GM18519 (cell line): ENCODE measurements around the gene RNF150.

Experiments
- ATAC-seq: cut with Tn5 transposase; IDR thresholded peaks from one replicate; pipeline ENCODE4 v1.9.1; 2021; ENCODE audit warnings: mild to moderate bottlenecking, moderate library complexity; ENCODE audit not compliant: unreplicated experiment, low FRiP score

The RNF150 gene

DNA sequence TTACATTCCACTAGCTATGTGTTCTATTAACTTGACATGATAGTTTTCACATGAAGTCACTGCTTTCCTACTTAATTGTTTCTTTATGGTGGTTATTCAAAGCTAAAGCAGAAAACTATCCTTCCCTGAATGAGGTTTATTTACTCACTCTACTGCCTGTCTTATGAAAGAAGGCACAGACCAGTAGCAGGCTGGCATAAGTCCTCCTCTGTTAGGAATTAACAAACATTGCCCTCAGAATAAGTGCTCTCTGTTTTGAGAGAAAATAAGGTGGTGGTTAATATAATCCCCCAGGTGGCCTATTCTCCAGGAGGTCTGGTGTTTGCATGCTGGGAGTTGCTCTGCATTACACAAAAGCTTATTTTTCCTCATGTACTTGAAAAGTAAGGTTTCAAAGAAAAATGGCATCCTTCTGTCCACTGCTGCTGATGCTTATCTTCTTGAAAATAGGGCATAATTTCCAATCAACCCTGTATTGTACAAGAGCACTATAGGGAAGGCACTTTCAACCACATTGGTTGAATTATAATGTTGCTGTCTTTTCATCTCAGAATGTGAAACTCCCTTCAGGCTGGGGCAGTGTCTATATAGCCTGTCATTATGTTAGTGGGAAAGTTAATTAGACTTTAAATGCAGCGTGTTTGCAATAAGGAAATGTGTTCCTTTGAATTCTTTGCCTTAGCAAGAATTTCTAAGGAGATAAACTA lies 257.4 kb downstream of the RNF150 start:
- ATAC-seq: no peak

DNA sequence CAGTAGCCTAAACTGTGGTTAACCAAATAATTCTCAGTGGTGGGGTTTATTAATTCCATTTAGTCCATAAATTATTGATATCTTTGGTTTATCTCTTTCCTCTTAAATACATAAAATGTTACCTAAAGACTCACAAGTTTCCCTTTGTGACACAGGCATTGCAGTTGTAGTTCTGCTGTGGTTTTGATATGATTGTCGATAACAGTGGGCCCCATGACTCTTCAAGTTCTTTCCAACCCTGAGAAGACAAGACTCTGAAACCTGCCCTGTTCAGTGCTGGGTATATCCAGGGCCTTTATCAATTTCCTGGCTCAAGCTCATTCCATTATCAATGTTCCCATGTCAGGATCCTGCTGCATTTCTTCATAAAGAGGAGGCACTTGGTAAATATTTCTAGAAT lies 259.2 kb downstream of the RNF150 start:
- ATAC-seq: no peak

DNA sequence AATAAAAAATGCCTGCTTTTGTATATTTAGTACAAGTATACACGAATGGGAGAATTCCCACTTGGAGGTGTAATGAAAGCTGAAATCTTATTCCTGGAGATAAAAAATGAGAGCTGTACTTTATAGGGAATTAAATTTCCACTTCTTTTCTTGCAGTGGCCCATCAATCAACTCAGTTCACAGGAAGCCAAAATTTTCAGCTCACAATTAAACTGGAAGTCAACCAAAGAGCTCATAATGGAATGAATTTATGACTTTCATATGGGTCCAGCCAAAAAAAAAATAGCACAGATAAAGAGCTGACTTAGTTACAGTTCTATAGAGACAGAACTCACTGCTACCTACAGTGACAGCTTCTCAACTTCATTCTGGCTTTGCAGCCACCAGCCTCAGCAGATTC lies 261.9 kb downstream of the RNF150 start:
- ATAC-seq: no peak

DNA sequence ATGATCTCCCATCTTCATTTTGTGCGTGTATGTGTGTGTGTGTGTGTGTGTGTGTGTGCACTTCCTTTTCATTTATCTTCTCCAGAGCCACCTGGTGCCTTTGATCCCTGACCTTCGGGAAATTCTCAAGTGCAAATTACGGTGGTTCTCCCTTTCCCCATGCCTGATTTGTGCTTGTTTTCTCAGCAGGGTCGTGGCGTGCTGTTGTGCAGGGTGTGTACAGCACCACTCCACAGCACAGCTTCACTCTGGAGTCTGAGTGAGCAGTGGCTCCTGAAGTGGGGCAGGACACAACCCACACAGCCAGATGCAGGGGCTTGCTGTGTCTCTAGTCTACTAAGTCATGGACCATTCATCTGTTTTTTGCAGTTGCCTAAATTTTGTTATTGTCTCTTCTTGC lies 262.8 kb downstream of the RNF150 start:
- ATAC-seq: no peak

DNA sequence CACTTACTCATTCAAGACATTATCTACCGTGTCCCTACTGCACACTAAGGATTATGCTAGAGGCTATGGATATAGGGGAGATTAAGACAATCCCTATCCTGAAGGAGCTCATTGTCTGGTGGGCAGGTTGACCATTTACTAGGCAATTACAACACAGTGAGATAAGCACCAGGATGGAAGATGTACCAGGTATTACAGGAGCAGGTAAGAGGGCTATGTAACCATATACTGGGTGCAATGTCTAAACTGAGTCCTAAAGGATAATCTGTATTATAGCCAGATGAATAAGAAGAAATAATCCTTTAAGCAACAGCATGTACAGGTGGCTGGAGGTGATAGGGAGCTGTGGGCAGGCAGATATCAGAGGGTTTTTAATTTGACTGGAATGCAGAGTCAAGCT lies 263.8 kb downstream of the RNF150 start:
- ATAC-seq: no peak

DNA sequence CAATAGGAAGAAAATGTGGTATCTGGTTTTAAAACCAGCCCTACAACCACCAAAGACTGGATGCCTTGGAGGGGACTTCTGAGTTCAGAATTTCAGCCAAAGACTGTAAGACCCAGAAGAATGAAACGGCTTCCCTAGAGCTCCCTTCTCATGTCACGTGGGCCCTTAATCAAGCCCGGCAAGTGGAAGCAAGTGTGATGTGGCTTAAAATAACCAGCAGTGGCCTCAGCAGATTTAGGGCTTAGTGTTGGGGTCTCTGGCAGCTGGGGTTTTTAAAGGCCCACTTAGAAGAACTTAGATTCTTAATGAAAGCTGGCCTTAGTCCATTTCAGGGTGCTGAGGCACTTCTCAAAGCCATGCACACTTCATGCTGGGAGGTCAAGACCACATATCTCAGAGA lies 265.9 kb downstream of the RNF150 start:
- no peak for ATAC-seq

DNA sequence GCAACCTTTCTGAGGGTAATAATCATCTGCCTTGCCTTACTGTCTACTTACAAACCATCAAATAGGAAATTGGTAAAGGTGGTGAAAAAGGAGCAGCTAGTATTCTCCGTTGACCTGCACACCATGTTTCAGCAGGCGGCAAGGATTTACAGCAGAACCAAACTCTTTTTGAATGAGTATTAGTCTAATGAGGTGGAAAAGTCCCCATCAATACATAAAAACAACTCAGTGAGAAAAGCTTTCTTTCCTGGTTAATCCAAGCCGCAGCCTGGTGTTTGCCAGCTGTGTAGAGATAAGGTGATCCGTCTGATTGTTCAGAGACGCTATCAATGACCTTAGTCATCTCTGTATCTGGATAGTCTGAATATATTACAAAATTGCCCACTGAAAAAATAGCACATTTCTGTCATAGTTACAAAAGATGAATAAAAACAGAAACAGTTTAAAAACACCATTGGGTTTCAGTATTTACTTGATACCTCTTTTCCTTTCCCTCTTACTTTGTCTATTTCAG lies 266.7 kb downstream of the RNF150 start:
- no peak for ATAC-seq

DNA sequence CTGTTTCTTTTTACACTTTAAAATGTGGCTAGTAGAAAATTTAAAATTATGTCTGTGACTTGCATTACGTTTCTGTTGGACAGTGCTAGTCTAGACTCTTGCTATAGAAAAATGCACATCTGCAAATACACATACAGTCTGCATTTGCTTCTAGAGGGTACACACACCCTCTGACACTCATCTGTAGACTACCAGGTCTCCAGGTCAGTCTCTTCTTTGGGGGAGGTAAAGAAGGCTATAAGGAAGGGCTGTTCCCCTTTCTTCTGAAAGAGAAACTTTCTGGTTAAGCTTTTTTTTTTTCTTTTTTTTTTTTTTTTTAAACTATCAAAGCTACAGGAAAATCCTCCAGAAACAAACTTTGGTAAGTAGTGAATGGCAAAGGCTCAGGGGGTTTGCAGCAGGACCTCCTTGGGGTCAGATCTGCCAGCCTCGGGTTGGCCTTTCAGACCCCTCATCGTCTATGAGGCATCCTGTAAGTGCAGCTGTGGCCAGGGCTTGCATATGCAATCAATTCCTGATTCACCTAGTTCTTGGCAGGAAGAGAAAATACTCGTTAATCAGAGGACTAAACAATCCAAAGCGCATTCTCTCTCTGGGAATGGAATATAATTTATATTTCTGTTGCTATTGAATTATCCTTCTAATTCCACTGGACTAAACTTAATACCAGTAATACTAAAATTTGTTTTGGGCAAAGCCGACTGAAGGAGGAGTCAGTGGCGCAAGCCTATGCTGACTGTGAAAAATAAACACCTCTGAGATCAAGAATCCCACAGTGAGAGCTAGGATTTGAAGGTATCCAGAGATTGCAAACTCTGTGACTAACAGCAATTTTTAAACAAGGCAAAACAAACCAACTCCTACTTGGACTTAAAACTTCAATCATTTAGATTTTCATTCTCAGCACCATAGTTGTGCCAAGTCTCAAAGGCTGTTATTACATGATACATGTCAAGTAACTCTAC lies 267.7 kb downstream of the RNF150 start:
- no peak for ATAC-seq

DNA sequence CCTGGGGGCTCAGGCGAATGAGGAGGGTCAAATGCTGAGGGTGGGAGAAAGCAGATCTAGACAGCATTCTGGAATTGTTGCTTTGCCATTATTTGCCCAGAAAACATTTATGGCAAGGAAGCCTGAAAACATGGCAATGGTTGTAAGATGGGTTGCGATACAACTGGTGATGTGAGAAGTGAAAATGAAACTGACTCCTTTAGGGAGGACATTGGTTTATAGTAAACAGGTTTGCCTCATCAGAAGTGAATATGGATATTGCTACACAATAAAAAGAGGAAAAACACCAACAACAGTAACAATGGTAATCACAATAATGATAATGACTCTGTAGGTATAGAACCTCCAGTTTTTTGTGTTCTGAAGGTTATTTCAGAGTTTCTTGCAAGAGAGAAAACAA lies 270.1 kb downstream of the RNF150 start:
- ATAC-seq: no peak

DNA sequence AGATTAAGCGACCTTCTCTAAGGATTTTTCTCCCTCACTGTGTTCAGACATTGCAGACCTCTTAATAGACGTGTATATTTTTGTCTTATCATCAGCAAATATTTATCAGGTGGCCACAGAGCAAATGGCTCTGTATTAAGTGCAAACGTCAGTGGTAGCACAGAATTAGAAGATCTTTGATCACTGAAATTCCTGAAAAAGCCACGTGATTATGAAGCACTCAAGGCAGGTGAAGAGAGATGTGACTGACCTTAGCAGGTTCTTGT lies 271.2 kb downstream of the RNF150 start:
- no peak for ATAC-seq

DNA sequence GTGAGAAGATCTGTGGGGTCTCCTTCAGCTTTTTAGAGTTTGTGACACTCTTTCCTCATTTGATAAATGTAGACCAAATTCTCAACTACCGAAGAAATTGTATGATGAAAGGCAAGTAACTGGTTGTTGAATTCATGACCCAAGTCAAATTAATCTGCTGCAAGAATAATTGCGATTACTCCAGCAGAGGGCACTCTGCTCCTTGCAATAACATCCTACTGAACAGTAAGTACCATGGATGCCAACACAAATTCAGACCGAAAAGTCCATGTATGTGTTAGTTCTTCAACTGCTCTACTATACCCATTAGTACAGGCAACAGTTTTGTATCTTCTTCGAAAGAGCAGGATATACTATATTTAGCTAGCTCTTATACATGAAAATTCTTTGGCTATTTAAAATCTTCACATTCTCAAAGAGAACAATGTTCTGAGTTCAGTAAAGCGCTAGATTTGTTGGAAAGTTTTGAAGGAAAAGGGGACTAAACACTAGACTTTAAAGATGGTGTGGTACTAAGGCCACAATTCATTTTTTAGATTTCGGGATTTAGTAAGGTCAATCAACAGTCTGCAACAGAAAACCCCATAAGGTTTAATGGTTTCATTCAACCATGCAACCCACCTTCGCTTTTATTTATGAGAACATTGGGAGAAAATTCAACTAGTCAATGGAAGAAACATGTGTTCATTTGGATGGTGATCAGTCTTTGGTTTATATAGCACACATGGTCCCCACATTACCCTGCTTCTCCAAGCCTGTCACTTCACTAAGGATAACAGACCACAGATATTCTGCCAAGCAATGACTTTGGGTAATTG lies 271.7 kb downstream of the RNF150 start:
- ATAC-seq: peak; percentile 66

DNA sequence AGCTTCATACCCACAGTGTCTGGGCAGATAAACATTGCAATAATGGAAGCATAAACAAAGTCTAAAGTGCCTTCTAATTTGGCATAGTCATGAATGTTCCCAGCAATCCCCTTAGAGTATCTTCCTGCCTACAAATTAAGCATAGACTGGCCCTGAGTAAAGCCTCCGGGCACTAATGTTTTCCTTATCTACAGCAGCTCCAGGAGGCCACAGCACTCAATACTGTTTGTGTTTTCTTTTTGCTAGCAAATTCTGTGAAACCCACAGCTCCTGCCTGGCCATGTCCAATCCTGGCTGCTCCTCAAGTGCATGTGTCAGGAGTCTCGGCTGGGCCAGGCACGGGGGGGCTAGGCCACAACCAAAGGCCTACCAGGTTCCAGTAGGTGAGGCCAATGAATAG lies 274.4 kb downstream of the RNF150 start:
- ATAC-seq: no peak

DNA sequence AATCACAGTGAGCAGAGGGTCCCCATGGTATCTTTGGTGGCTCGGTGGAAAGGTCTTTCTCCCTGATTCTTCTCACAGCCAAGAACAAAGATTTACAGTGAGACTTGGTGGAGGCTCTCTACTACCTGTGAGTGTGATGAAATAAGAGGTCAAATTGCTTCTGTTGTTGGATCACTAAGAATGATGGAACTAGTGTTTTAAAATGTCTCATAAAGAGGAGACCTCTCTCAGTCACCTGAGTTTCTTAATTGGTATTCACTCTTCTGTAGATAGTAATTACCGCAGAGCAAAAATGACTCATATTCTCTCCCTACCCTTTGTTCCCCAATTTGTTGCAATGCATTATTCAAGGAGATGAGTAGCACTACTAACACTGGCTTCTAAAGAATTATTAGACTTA lies 276.2 kb downstream of the RNF150 start:
- ATAC-seq: no peak

DNA sequence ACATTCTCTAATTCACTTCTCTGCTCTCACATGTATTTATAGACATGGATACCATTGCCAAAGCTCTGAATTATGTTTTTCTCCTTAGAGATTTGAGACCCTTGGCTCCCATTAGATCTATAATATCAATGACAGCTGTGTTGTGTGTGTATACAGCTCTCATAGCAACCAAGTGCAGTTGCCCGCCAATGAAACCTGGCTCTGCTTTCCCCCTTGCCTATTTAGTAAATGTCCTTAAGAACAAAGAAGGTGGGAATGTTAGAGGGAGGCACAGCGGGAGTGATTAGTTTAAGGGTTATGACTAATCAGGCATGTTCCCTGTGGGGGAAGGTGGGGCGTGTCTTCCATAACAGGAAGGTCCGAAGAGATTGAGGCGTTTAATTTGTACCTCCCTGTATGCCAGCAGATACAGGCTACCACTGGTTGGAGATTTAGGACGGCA lies 276.6 kb downstream of the RNF150 start:
- no peak for ATAC-seq

DNA sequence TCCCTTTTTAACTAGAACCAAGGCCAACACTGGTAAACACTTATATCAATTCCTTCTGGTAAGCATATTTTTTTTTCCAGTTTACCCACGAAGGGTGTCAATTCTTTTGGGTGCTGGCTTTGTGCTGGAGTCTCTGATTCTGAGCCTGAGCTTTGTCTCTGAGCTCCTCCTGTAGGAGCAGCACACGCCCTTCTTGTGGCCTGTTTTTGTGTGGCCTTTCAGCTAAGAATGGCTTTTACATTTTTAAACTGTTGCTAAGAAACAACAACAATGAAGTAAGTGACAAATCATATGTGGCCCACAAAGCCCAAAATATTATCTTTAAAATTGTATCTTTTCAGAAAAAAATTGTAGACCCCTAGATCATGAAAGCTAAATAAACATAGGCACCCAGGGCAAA lies 279.1 kb downstream of the RNF150 start:
- ATAC-seq: no peak

DNA sequence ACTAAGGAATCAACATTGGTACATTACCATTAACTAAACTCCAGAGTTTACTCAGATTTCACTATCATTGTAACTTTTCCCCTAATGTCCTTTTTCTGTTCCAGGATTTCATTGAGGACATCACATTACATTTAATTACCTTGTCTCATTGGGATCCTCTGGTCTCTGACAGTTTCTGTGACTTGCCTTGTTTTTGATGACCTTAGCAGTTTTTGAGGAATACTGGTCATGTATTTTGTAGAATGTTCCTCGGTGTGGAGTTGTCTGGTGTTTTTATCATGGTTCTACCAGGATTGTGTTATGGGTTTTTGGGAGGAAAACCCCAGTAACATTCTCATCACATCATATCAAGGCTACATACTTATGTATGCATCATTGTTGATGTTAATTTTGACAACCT lies 281.5 kb downstream of the RNF150 start:
- ATAC-seq: no peak

DNA sequence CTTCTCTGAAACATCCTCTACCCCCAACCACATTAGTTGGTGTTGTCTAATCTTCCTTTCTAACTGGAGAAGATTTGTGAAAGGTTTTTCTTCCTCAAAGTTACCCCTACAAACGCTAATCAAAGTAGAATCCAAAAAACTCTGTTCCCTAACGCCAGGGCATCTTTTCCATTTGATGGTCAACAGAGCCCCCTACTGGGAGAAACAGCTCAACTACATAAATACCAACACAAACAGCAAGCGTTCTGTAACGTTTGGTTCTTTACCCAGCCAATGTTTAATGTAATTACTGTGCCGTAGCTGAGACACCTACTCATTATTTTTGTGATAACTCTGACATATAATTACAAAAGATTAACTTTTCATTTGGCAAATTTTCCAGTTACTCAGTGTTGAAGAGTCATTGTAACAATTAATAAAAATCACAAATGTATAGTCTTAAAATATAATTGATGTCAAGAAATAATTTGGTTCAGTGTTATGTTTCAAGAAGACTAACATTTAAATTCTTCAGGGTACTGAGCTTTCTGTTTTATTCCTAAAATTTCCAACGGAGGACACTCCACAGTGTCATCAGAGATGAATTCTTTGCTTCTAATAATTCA lies 282.1 kb downstream of the RNF150 start:
- ATAC-seq: no peak

DNA sequence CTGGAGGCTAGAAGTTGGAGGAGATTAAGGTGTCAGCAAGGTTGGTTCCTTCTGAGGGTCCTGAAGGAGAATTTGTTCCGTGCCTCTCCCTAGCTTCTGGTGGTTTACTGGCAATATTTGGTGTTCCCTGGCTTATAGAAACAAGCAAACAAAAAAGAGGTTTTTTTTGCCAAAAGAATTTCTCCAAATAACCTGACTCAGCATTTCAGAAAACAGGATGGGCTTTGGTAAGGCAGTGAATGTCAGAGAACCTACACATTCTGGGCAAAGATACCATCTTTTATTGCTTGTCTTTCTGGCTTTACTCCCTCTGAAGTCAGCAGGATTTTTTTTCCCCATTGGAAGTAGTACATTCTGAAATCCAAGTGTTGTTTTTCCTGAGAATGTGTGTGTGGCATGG lies 283.7 kb downstream of the RNF150 start:
- ATAC-seq: no peak

DNA sequence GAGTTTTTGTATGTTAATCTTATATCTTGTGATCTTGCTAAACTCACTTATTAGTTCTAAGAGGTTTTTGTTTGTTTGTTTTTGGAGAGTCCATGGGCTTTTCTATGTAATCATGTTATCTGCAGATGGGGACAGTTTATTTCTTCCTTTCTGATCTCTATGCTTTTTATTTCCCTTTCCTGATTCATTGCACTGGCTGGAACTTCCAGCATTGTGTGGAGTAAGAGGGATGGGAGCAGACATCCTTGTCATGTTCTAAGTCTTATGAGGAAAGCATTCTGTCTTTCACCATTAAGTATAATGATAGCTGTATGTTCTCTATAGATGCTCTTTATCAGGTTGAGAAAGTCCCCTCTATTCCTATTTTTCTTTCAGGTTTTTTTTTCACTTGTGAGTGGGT lies 286.5 kb downstream of the RNF150 start:
- no peak for ATAC-seq

DNA sequence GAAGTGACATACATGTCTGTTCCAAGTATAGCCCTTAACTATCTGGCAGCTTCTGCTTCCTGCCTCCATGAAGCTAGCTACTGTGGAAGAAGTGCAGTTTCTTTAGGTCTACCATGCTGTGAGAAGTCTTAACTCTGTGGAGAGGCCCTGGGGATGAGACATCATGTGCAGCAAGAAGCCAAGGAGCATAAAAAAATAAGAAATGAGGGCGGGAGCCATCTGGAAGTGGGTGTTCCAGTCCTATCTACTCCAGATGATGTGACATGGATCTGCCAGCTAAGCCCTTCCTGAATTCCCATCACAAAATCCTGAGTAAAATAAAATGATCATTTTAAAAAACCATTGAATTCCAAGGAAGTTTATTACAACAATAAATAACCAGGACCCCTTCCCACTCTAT lies 289.2 kb downstream of the RNF150 start:
- ATAC-seq: no peak

DNA sequence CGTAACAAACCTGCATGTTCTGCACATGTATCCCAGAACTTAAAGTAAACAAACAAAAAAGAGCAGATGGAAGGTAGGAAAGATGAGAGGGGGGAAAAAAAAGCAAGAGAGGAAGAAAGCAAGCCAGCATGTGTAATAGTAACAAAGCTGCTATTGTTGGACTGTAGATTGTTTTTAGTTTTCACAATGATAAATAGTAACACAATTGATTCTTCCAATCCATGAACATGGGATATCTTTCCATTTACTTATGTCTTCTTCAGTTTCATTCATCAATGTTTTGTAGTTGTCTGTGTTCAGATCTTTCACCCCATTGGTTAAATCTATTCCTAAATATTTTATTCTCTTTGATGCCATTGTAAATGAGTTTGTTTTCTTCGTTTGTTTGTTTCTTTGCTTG lies 292.1 kb downstream of the RNF150 start:
- no peak for ATAC-seq
